ENCODE data around the gene RAPGEF6. TPM values are rescaled to one million over a fixed set of nuclear protein-coding genes. Genes with fewer than 3 reads are reported as not detected.

RAPGEF6 gene
- total and polyA plus RNA-seq, 2 of the 4 experiments (the other 2 are of a cell fraction): 5.8 to 18.8 TPM

GRCh38 chr5:131386779-131387178 is 248.2 kb downstream of the RAPGEF6 start:
- Histone ChIP-seq H3K79me1 (ENCODE audit: low read depth in 1 of 2, low read length in 2 of 2) (peaks cover 22 to 41% of the 10 kb centered on the region in 2 experiments), H2AK9ac (replicated peaks; ENCODE audit: low read depth, low read length, poor library complexity) (no peak overlapping the region), H4K5ac (ENCODE audit: low read depth, low read length) (no peak overlapping the region), H3K4ac (ENCODE audit: low read depth, low read length) (no peak overlapping the region), H3K4me1 (ENCODE audit: control insufficient read depth, insufficient read depth, low read length) (peaks cover 3% of the 10 kb centered on the region; the same call in 1 of the 2 replicates), H4K8ac (ENCODE audit: low read depth in 2 of 2, low read length in 2 of 2) (no peak overlapping the region), H3K36me3 (ENCODE audit: control insufficient read depth, insufficient read depth, low read length) (peaks cover 9% of the 10 kb centered on the region), H3K14ac (replicated peaks; ENCODE audit: low read depth, low read length) (no peak overlapping the region), H3K27ac (ENCODE audit: insufficient read depth, low read length) (no peak overlapping the region), H3K4me2 (ENCODE audit: low read depth, low read length) (no peak overlapping the region), H3K4me3 (ENCODE audit: insufficient read depth, low read depth, low read length) (no peak overlapping the region), H3K9ac (ENCODE audit: low read depth, low read length) (no peak overlapping the region), H3K18ac (ENCODE audit: low read depth, low read length) (no peak overlapping the region), H2BK20ac (ENCODE audit: low read depth, low read length) (no peak overlapping the region), H2BK120ac (ENCODE audit: low read depth, low read length) (no peak overlapping the region), H2AK5ac (ENCODE audit: low read depth, low read length) (no peak overlapping the region), H2BK15ac (ENCODE audit: low read depth, low read length) (no peak overlapping the region), H3K27me3 (ENCODE audit: control insufficient read depth, insufficient read depth, low read length) (no peaks in the 10 kb centered on the region), H4K20me1 (ENCODE audit: insufficient read depth, low read length) (peaks cover 5% of the 10 kb centered on the region; the same call in 1 of the 2 replicates), H3K9me1 (ENCODE audit: insufficient read depth, low read length) (peaks cover 5% of the 10 kb centered on the region; the same call in 1 of the 2 replicates), H4K91ac (ENCODE audit: insufficient read depth, low read depth, low read length) (no peak overlapping the region), H2BK5ac (ENCODE audit: low read depth, low read length, poor library complexity, severe bottlenecking) (no peak overlapping the region), H3K23ac (ENCODE audit: low read depth, low read length) (no peak overlapping the region), H3K9me3 (ENCODE audit: control insufficient read depth, insufficient read depth, low read length) (no peaks in the 10 kb centered on the region), H3K56ac (ENCODE audit: extremely low read depth, insufficient read depth, low read length) (no peak overlapping the region), H2AFZ (replicated peaks; ENCODE audit: low read length, poor library complexity) (no peak overlapping the region)
- in situ Hi-C loops (cut with MboI; ENCODE audit: low sequenced_read_pairs): loop anchor here (10.0 kb wide), 1 partner anchor 222 kb away; the partner anchor contains the start of gene HINT1
- dilution Hi-C loops (cut with HindIII; ENCODE audit: low sequenced_read_pairs, unreplicated experiment): no loop called here
- peak; percentile 20 for DNase-seq
- ChIA-PET CTCF (no interaction called here), POLR2A (ENCODE audit: unreplicated experiment) (no interaction called here)
- peak; percentile 19; the same call in 1 of the 2 replicates for ATAC-seq (ENCODE audit: low read depth)
- intact Hi-C loops (cut with micrococcal nuclease): loop anchor here (5.0 kb wide), 1 partner anchor 224 kb away; no protein-coding TSS in a partner anchor
- 15% methylated on average over 3 of the region's 4 CpGs; no CpG with 5 or more reads in 1 of the 2 experiments for WGBS, 2 experiments (ENCODE audit: extremely low coverage in 2 of 2, insufficient read length in 1 of 2)
- BruUV-seq (replicated peaks): no TSS peak
- no peak for TF ChIP-seq ELK1 (IDR thresholded peaks at IDR 0.05; ENCODE audit: borderline replicate concordance, low read depth, low read length)
- no peak for TF ChIP-seq MXI1 (IDR thresholded peaks at IDR 0.05; ENCODE audit: borderline replicate concordance, low read depth, low read length)
- no peak for TF ChIP-seq NFE2L2 (IDR thresholded peaks at IDR 0.05; ENCODE audit: low read depth, low read length)
- no peak for TF ChIP-seq MAFK (IDR thresholded peaks at IDR 0.05; ENCODE audit: low read depth, low read length)
- TF ChIP-seq SMC3 (IDR thresholded peaks at IDR 0.05; ENCODE audit: low read depth, low read length): no peak
- TF ChIP-seq FOS (IDR thresholded peaks at IDR 0.05; ENCODE audit: low read depth, low read length): no peak
- TF ChIP-seq RAD21 (IDR thresholded peaks at IDR 0.05; ENCODE audit: low read length): no peak
- no peak for TF ChIP-seq RFX5 (IDR thresholded peaks at IDR 0.05; ENCODE audit: low read depth, low read length)
- no peak for TF ChIP-seq CHD1 (IDR thresholded peaks at IDR 0.05; ENCODE audit: low read depth, low read length)
- TF ChIP-seq CEBPB (IDR thresholded peaks at IDR 0.05; ENCODE audit: low read depth, low read length): no peak
- TF ChIP-seq BHLHE40 (IDR thresholded peaks at IDR 0.05; ENCODE audit: low read depth, low read length): no peak
- no peak for TF ChIP-seq USF2 (IDR thresholded peaks at IDR 0.05; ENCODE audit: low read depth, low read length)
- TF ChIP-seq MAZ (IDR thresholded peaks at IDR 0.05; ENCODE audit: borderline replicate concordance, low read depth, low read length): no peak
- TF ChIP-seq RCOR1 (IDR thresholded peaks at IDR 0.05; ENCODE audit: insufficient replicate concordance, low read length): no peak
- TF ChIP-seq POLR2A (IDR thresholded peaks at IDR 0.05; ENCODE audit: low read depth, low read length): no peak

Data from IMR-90 (cell line).